ENCODE data around the gene NOS1AP.
"Not testable (repeated sequence)": the region's sequence is repeated elsewhere in the genome, so short reads cannot be mapped to it uniquely, and the experiment has no call there.

NOS1AP gene

GRCh38 chr1:162075862-162076261, 6.4 kb downstream of the NOS1AP start:
- no peaks in the 10 kb centered on the region for H3K9me3 ChIP-seq (ENCODE audit: insufficient read depth, low read depth, low read length)
- no peak overlapping the region for H3K27ac ChIP-seq (ENCODE audit: low read depth, low read length)
- H3K36me3 ChIP-seq (ENCODE audit: insufficient read depth, low read length) = 0 out of 2 replicates have a peak, but pooled peaks cover 3% of the 10 kb centered on the region
- no peak overlapping the region for H3K9ac ChIP-seq (ENCODE audit: low read depth, low read length)
- H3K4me1 ChIP-seq (ENCODE audit: insufficient read depth, low read length) = peaks cover 34% of the 10 kb centered on the region
- no peaks in the 10 kb centered on the region; the same call in 1 of the 2 replicates for H3K27me3 ChIP-seq (ENCODE audit: insufficient read depth, low read length)
- no peak overlapping the region for H3K4me3 ChIP-seq (ENCODE audit: low read length)
- WGBS = 96% methylated on average over 3 of the region's 3 CpGs

- Histone ChIP-seq H3K27me3 (ENCODE audit: insufficient read depth, low read length) (no peaks in the 10 kb centered on the region), H3K36me3 (ENCODE audit: insufficient read depth, low read length) (0 out of 2 replicates have a peak, but pooled peaks cover 3% of the 10 kb centered on the region), H3K9ac (ENCODE audit: low read depth, low read length) (no peak overlapping the region), H3K9me3 (ENCODE audit: insufficient read depth, low read depth, low read length) (no peaks in the 10 kb centered on the region), H3K4me3 (ENCODE audit: low read length) (no peak overlapping the region), H3K4me1 (ENCODE audit: insufficient read depth, low read length) (peaks cover 17% of the 10 kb centered on the region), H3K27ac (ENCODE audit: low read depth, low read length) (no peak overlapping the region)
- WGBS = 92% methylated on average over 1 of the region's 1 CpG
Measured at GRCh38 chr1:162077648-162078299, 8.3 kb downstream of the NOS1AP start.

GRCh38 chr1:162079030-162079429, 9.5 kb downstream of the NOS1AP start:
- Histone ChIP-seq H3K9me3 (ENCODE audit: insufficient read depth, low read depth, low read length) (no peaks in the 10 kb centered on the region), H3K4me3 (ENCODE audit: low read length) (no peak overlapping the region), H3K36me3 (ENCODE audit: insufficient read depth, low read length) (0 out of 2 replicates have a peak, but pooled peaks cover 3% of the 10 kb centered on the region), H3K27me3 (ENCODE audit: insufficient read depth, low read length) (no peaks in the 10 kb centered on the region), H3K9ac (ENCODE audit: low read depth, low read length) (no peak overlapping the region), H3K27ac (ENCODE audit: low read depth, low read length) (no peak overlapping the region), H3K4me1 (ENCODE audit: insufficient read depth, low read length) (peaks cover 16% of the 10 kb centered on the region)
- WGBS = 88% methylated on average over 1 of the region's 1 CpG

- Histone ChIP-seq H3K4me3 (ENCODE audit: low read length) (no peak overlapping the region), H3K9ac (ENCODE audit: low read depth, low read length) (no peak overlapping the region), H3K9me3 (ENCODE audit: insufficient read depth, low read depth, low read length) (no peaks in the 10 kb centered on the region), H3K4me1 (ENCODE audit: insufficient read depth, low read length) (peaks cover 11% of the 10 kb centered on the region), H3K27me3 (ENCODE audit: insufficient read depth, low read length) (no peaks in the 10 kb centered on the region), H3K27ac (ENCODE audit: low read depth, low read length) (no peak overlapping the region), H3K36me3 (ENCODE audit: insufficient read depth, low read length) (no peaks in the 10 kb centered on the region)
- WGBS = 97% methylated on average over 2 of the region's 2 CpGs
Measured at GRCh38 chr1:162080472-162081015, 11.1 kb downstream of the NOS1AP start.

- Histone ChIP-seq H3K9ac (ENCODE audit: low read depth, low read length) (no peak overlapping the region), H3K36me3 (ENCODE audit: insufficient read depth, low read length) (no peaks in the 10 kb centered on the region), H3K4me1 (ENCODE audit: insufficient read depth, low read length) (peaks cover 11% of the 10 kb centered on the region), H3K9me3 (ENCODE audit: insufficient read depth, low read depth, low read length) (no peaks in the 10 kb centered on the region), H3K27ac (ENCODE audit: low read depth, low read length) (no peak overlapping the region), H3K4me3 (ENCODE audit: low read length) (no peak overlapping the region), H3K27me3 (ENCODE audit: insufficient read depth, low read length) (no peaks in the 10 kb centered on the region)
- 85% methylated on average over 1 of the region's 1 CpG for WGBS
Measured at GRCh38 chr1:162081316-162081715, 11.8 kb downstream of the NOS1AP start.

GRCh38 chr1:162082080-162082479, 12.6 kb downstream of the NOS1AP start:
- peaks cover 11% of the 10 kb centered on the region for H3K4me1 ChIP-seq (ENCODE audit: insufficient read depth, low read length)
- H3K36me3 ChIP-seq (ENCODE audit: insufficient read depth, low read length); H3K27ac ChIP-seq (ENCODE audit: low read depth, low read length); H3K27me3 ChIP-seq (ENCODE audit: insufficient read depth, low read length); H3K4me3 ChIP-seq (ENCODE audit: low read length); H3K9me3 ChIP-seq (ENCODE audit: insufficient read depth, low read depth, low read length); H3K9ac ChIP-seq (ENCODE audit: low read depth, low read length): not testable (repeated sequence)
- WGBS = 93% methylated on average over 2 of the region's 2 CpGs

- Histone ChIP-seq H3K9me3 (ENCODE audit: insufficient read depth, low read depth, low read length) (no peaks in the 10 kb centered on the region), H3K9ac (ENCODE audit: low read depth, low read length) (no peak overlapping the region), H3K4me3 (ENCODE audit: low read length) (no peak overlapping the region), H3K4me1 (ENCODE audit: insufficient read depth, low read length) (peaks cover 7% of the 10 kb centered on the region; the same call in 1 of the 2 replicates), H3K36me3 (ENCODE audit: insufficient read depth, low read length) (no peaks in the 10 kb centered on the region), H3K27me3 (ENCODE audit: insufficient read depth, low read length) (no peaks in the 10 kb centered on the region), H3K27ac (ENCODE audit: low read depth, low read length) (no peak overlapping the region)
- WGBS = 92% methylated on average over 2 of the region's 2 CpGs
Measured at GRCh38 chr1:162083273-162083672, 13.8 kb downstream of the NOS1AP start.

GRCh38 chr1:162085991-162086390, 16.5 kb downstream of the NOS1AP start:
- H3K27ac ChIP-seq (ENCODE audit: low read depth, low read length) = no peak overlapping the region
- H3K9ac ChIP-seq (ENCODE audit: low read depth, low read length) = no peak overlapping the region
- H3K27me3 ChIP-seq (ENCODE audit: insufficient read depth, low read length) = peaks cover 2% of the 10 kb centered on the region; the same call in 1 of the 2 replicates
- H3K9me3 ChIP-seq (ENCODE audit: insufficient read depth, low read depth, low read length) = no peaks in the 10 kb centered on the region
- H3K4me3 ChIP-seq (ENCODE audit: low read length) = no peak overlapping the region
- 97% methylated on average over 3 of the region's 3 CpGs for WGBS
- no peaks in the 10 kb centered on the region for H3K36me3 ChIP-seq (ENCODE audit: insufficient read depth, low read length)
- peaks cover 11% of the 10 kb centered on the region for H3K4me1 ChIP-seq (ENCODE audit: insufficient read depth, low read length)

GRCh38 chr1:162087111-162087510, 17.6 kb downstream of the NOS1AP start:
- H3K4me3 ChIP-seq (ENCODE audit: low read length) = no peak overlapping the region
- H3K4me1 ChIP-seq (ENCODE audit: insufficient read depth, low read length) = peaks cover 18% of the 10 kb centered on the region
- no peak overlapping the region for H3K9ac ChIP-seq (ENCODE audit: low read depth, low read length)
- peaks cover 7% of the 10 kb centered on the region; the same call in 1 of the 2 replicates for H3K27me3 ChIP-seq (ENCODE audit: insufficient read depth, low read length)
- 100% methylated on average over 1 of the region's 1 CpG for WGBS
- no peaks in the 10 kb centered on the region for H3K9me3 ChIP-seq (ENCODE audit: insufficient read depth, low read depth, low read length)
- H3K27ac ChIP-seq (ENCODE audit: low read depth, low read length) = no peak overlapping the region
- no peaks in the 10 kb centered on the region for H3K36me3 ChIP-seq (ENCODE audit: insufficient read depth, low read length)

- Histone ChIP-seq H3K4me3 (ENCODE audit: low read length) (no peak overlapping the region), H3K27me3 (ENCODE audit: insufficient read depth, low read length) (peaks cover 7% of the 10 kb centered on the region; the same call in 1 of the 2 replicates), H3K36me3 (ENCODE audit: insufficient read depth, low read length) (no peaks in the 10 kb centered on the region), H3K4me1 (ENCODE audit: insufficient read depth, low read length) (peaks cover 23% of the 10 kb centered on the region), H3K9ac (ENCODE audit: low read depth, low read length) (no peak overlapping the region), H3K27ac (ENCODE audit: low read depth, low read length) (no peak overlapping the region), H3K9me3 (ENCODE audit: insufficient read depth, low read depth, low read length) (no peaks in the 10 kb centered on the region)
- WGBS = no CpG with 5 or more reads among the region's 1 CpG
Measured at GRCh38 chr1:162087574-162087973, 18.1 kb downstream of the NOS1AP start.

GRCh38 chr1:162088281-162088969, 18.9 kb downstream of the NOS1AP start:
- no peak overlapping the region for H3K4me3 ChIP-seq (ENCODE audit: low read length)
- no peaks in the 10 kb centered on the region for H3K9me3 ChIP-seq (ENCODE audit: insufficient read depth, low read depth, low read length)
- H3K27me3 ChIP-seq (ENCODE audit: insufficient read depth, low read length) = peaks cover 7% of the 10 kb centered on the region; the same call in 1 of the 2 replicates
- peaks cover 29% of the 10 kb centered on the region for H3K4me1 ChIP-seq (ENCODE audit: insufficient read depth, low read length)
- no peak overlapping the region for H3K27ac ChIP-seq (ENCODE audit: low read depth, low read length)
- no peaks in the 10 kb centered on the region for H3K36me3 ChIP-seq (ENCODE audit: insufficient read depth, low read length)
- 96% methylated on average over 4 of the region's 5 CpGs for WGBS
- no peak overlapping the region for H3K9ac ChIP-seq (ENCODE audit: low read depth, low read length)

All from HUES64 (cell line).